Erythroblast (primary cell): ENCODE data around the gene SRGAP3.

Experiments
- GATA1 ChIP-seq: IDR thresholded peaks from 2 replicates; pipeline ENCODE4 v1.6.1; 2011; ENCODE audit warnings: low read depth, mild to moderate bottlenecking, control low read depth, low read length, moderate library complexity
- POLR2A ChIP-seq: IDR thresholded peaks from 2 replicates; pipeline ENCODE4 v1.6.1; 2011; ENCODE audit warnings: mild to moderate bottlenecking, low read length

DNA sequence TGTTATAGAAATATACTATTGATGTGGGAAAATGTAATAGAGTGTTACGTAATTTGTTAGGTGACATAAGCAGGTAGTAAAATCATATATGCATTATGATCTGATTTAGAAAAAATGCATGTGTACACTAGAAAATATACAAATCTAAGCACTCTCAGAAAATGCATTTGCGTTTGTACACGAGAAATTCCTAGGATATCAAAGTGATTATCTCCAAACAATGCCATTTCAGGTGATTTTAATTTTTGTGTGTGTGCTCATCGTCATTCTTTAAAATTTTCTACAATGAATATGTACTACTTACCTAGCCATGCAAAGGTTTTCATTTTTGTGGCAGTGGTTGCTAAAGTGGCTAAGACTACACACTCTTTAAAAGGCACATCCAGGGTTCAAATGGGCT lies 145.3 kb downstream of the SRGAP3 start:
- TF ChIP-seq POLR2A (no peak), GATA1 (no peak)
